ENCODE measurements around the gene NMNAT2.

DNA sequence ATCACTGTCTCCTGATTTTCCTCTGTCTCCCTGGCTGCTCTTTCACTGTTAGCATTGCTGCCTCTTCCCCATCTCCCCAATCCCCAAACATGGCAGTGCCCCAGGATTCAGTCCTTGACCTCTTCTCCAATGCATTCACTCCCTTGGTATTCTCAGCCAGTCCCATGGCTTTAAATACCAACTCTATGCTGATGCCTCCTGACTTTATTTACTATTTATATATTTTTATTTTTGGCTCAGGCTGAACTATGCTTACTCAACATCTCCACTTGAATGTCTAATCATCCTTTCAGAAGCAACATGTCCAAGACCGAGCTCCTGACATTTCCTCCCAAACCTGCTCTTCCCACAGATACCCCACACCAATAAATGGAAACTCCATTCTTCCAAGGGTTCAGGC lies 26.3 kb downstream of the NMNAT2 start:
- TF ChIP-seq EZH2 (IDR thresholded peaks at IDR 0.05) (no peak), CTCF (IDR thresholded peaks at IDR 0.05) (no peak), EZH2phosphoT487 (IDR thresholded peaks at IDR 0.05) (no peak)
